MCF 10A (cell line): ENCODE results near the gene PRTG. TPM values are rescaled to one million over a fixed set of nuclear protein-coding genes. Genes with fewer than 3 reads are reported as not detected.

ENCODE experiments used
- BruUV-seq: library from RNA; stranded (reverse); fragments of 400-500 nt; replicated peaks from 2 replicates; lab custom pipeline; 2021; lab: Mats Ljungman, UMichigan
- CTCF ChIA-PET: fragments of 300-600 bp; sonication (Branson Sonifier 250); formaldehyde crosslinking; extraction: SDS; loops from one replicate; lab custom pipeline; 2021; ENCODE audit warnings: antibody characterized with exemption, inconsistent platforms; lab: Yijun Ruan, JAX
- POLR2A ChIA-PET: fragments of 300-600, 350-650 bp; sonication (Branson Sonifier 250); formaldehyde crosslinking; extraction: SDS; loops from one replicate; lab custom pipeline; 2020; ENCODE audit warnings: antibody characterized with exemption, inconsistent platforms; lab: Yijun Ruan, JAX
- DNase-seq: peaks from one replicate; pipeline ENCODE4 v3.0.0-alpha.2; 2018; ENCODE audit not compliant: unreplicated experiment
- H3K27ac Mint-ChIP-seq: one replicate; pipeline ENCODE4 v1.8.0; 2022; ENCODE audit warnings: mild to moderate bottlenecking, low read depth, mixed read lengths; ENCODE audit not compliant: unreplicated experiment
- H3K27me3 Mint-ChIP-seq: one replicate; pipeline ENCODE4 v1.8.0; 2022; ENCODE audit warnings: mixed read lengths; ENCODE audit not compliant: insufficient read depth, unreplicated experiment
- H3K36me3 Mint-ChIP-seq: one replicate; pipeline ENCODE4 v1.8.0; 2022; ENCODE audit warnings: mild to moderate bottlenecking, moderate library complexity, mixed read lengths; ENCODE audit not compliant: insufficient read depth, unreplicated experiment
- H3K4me1 Mint-ChIP-seq: one replicate; pipeline ENCODE4 v1.8.0; 2022; ENCODE audit warnings: mixed read lengths; ENCODE audit not compliant: insufficient read depth, unreplicated experiment
- H3K4me3 Mint-ChIP-seq: one replicate; pipeline ENCODE4 v1.8.0; 2022; ENCODE audit warnings: mild to moderate bottlenecking, moderate library complexity, mixed read lengths; ENCODE audit not compliant: unreplicated experiment
- H3K9me3 Mint-ChIP-seq: one replicate; pipeline ENCODE4 v1.8.0; 2022; ENCODE audit warnings: mixed read lengths; ENCODE audit not compliant: unreplicated experiment
- CTCF ChIP-seq: fragments of 200-600 bp; IDR thresholded peaks from one replicate; pipeline ENCODE4 v1.8.0; 2022; ENCODE audit warnings: antibody characterized with exemption, mild to moderate bottlenecking; ENCODE audit not compliant: unreplicated experiment
- intact Hi-C: fragments of 100-400 bp; cut with micrococcal nuclease; formaldehyde crosslinking; loops from 2 replicates; pipeline ENCODE4 v1.14.1; 2022
- total RNA-seq: library from RNA; stranded (reverse); gene quantifications from 2 replicates; pipeline ENCODE4 v1.2.3, GENCODE V29; 2022

PRTG gene
- total RNA-seq, 1 experiment from 2014 or later = 3.5 TPM

- intact Hi-C loops = no loop called here
- CTCF ChIA-PET = interaction anchor here (0.6 to 2.6 kb wide), 6 partner anchors 8 to 342 kb away, joined by 3 to 11 read pairs (median 3); no protein-coding TSS in a partner anchor
- H3K4me3 Mint-ChIP-seq = no peak overlapping the region
- H3K27ac Mint-ChIP-seq = no peak overlapping the region
- TF ChIP-seq CTCF = no peak
- H3K27me3 Mint-ChIP-seq = no peaks in the 10 kb centered on the region
- no peaks in the 10 kb centered on the region for H3K9me3 Mint-ChIP-seq
- BruUV-seq = no TSS peak
- DNase-seq = no peak
- H3K36me3 Mint-ChIP-seq = no peaks in the 10 kb centered on the region
- POLR2A ChIA-PET = interaction anchor here (0.6 to 2.3 kb wide), 2 partner anchors 44 to 231 kb away, joined by 3 to 5 read pairs; partner anchors contain the start of genes CCPG1 and PIERCE2
- peaks cover 6% of the 10 kb centered on the region for H3K4me1 Mint-ChIP-seq
These were observed 104.2 kb downstream of the PRTG start for GRCh38 chr15:55638764-55639163.

GRCh38 chr15:55637086-55637485 is 105.9 kb downstream of the PRTG start:
- Mint-ChIP-seq H3K4me3 (no peak overlapping the region), H3K4me1 (peaks cover 6% of the 10 kb centered on the region), H3K36me3 (peaks cover 6% of the 10 kb centered on the region), H3K27ac (no peak overlapping the region), H3K9me3 (no peaks in the 10 kb centered on the region), H3K27me3 (no peaks in the 10 kb centered on the region)
- BruUV-seq = no TSS peak
- CTCF ChIA-PET = interaction anchor here (0.6 to 1.3 kb wide), 6 partner anchors 100 to 1821 kb away, joined by 3 to 4 read pairs (median 4); partner anchors contain the start of genes CCPG1 and PIERCE2
- intact Hi-C loops = no loop called here
- TF ChIP-seq CTCF = no peak
- POLR2A ChIA-PET = no interaction called here
- DNase-seq = no peak

GRCh38 chr15:55633731-55634130 is 109.2 kb downstream of the PRTG start:
- H3K4me1 Mint-ChIP-seq = peaks cover 6% of the 10 kb centered on the region
- no peak for DNase-seq
- no peak overlapping the region for H3K4me3 Mint-ChIP-seq
- H3K27me3 Mint-ChIP-seq = no peaks in the 10 kb centered on the region
- no peak for TF ChIP-seq CTCF
- peaks cover 6% of the 10 kb centered on the region for H3K36me3 Mint-ChIP-seq
- no peaks in the 10 kb centered on the region for H3K9me3 Mint-ChIP-seq
- H3K27ac Mint-ChIP-seq = no peak overlapping the region
- POLR2A ChIA-PET = no interaction called here
- CTCF ChIA-PET = interaction anchor here (0.6 to 1.9 kb wide), 5 partner anchors 9 to 431 kb away, joined by 3 to 6 read pairs (median 3); no protein-coding TSS in a partner anchor
- intact Hi-C loops = no loop called here
- BruUV-seq = no TSS peak

- Mint-ChIP-seq H3K4me1 (peaks cover 12% of the 10 kb centered on the region), H3K36me3 (peaks cover 6% of the 10 kb centered on the region), H3K27me3 (no peaks in the 10 kb centered on the region), H3K27ac (no peak overlapping the region), H3K4me3 (no peak overlapping the region), H3K9me3 (no peaks in the 10 kb centered on the region)
- intact Hi-C loops = no loop called here
- no TSS peak for BruUV-seq
- ChIA-PET POLR2A (interaction anchor here (0.7 kb wide), 1 partner anchor 300 kb away, joined by 3 read pairs; no protein-coding TSS in a partner anchor), CTCF (interaction anchor here (0.6 to 1.9 kb wide), 3 partner anchors 9 to 211 kb away, joined by 4 to 6 read pairs (median 4); no protein-coding TSS in a partner anchor)
- no peak for TF ChIP-seq CTCF
- no peak for DNase-seq
These were observed 110.5 kb downstream of the PRTG start for GRCh38 chr15:55632434-55632833.
